22Rv1 (cell line): ENCODE measurements around the gene PRDM1.

Experiments used
- ZFX ChIP-seq: fragments of 450-650 bp; IDR thresholded peaks from 2 replicates; pipeline ENCODE4 v1.6.1; 2017; ENCODE audit warnings: antibody characterized with exemption, borderline replicate concordance
- TF ChIP-seq, protein P1 (sequence below): fragments of 450-650 bp; IDR thresholded peaks from 2 replicates; pipeline ENCODE4 v1.5.1; 2017; ENCODE audit warnings: mild to moderate bottlenecking

DNA sequence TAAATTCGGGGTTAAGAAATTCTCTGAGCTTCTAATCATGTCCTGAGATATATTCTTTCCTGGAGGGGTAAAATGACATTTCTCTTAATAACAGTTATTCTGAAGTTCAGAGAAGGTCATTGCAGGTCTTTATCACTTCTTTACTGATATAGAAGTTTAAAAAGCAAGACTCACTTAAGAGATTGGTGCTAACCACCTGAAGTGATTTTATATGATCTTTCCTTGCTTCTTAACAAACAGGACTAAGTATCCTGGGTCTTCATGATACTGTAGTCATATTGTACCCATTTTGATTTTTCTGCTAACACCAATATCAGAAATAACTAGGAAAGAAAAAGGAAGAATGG, 39.3 kb upstream of the PRDM1 start:
- TF ChIP-seq, protein P1, sequence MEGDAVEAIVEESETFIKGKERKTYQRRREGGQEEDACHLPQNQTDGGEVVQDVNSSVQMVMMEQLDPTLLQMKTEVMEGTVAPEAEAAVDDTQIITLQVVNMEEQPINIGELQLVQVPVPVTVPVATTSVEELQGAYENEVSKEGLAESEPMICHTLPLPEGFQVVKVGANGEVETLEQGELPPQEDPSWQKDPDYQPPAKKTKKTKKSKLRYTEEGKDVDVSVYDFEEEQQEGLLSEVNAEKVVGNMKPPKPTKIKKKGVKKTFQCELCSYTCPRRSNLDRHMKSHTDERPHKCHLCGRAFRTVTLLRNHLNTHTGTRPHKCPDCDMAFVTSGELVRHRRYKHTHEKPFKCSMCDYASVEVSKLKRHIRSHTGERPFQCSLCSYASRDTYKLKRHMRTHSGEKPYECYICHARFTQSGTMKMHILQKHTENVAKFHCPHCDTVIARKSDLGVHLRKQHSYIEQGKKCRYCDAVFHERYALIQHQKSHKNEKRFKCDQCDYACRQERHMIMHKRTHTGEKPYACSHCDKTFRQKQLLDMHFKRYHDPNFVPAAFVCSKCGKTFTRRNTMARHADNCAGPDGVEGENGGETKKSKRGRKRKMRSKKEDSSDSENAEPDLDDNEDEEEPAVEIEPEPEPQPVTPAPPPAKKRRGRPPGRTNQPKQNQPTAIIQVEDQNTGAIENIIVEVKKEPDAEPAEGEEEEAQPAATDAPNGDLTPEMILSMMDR = no peak
- no peak for TF ChIP-seq ZFX
